Upper lobe of right lung (tissue), 1 donor: ENCODE results near the gene HAND2. TPM values are rescaled to one million over a fixed set of nuclear protein-coding genes. Genes with fewer than 3 reads are reported as not detected.

ENCODE experiments used
- ATAC-seq: fragments of 200-7000 bp; cut with Tn5 transposase; one replicate; pipeline ENCODE4 v1.9.1; 2020; ENCODE audit warnings: mild to moderate bottlenecking, moderate library complexity
- DNase-seq: peaks from one replicate; pipeline ENCODE4 v3.0.0-alpha.2; 2020
- H3K27ac ChIP-seq: fragments of 200-600 bp; one replicate; pipeline ENCODE4 v1.8.0; 2022
- H3K27me3 ChIP-seq: fragments of 200-600 bp; one replicate; pipeline ENCODE4 v1.8.0; 2022; ENCODE audit warnings: mild to moderate bottlenecking
- H3K36me3 ChIP-seq: fragments of 200-600 bp; one replicate; pipeline ENCODE4 v1.8.0; 2022
- H3K4me1 ChIP-seq: fragments of 200-600 bp; one replicate; pipeline ENCODE4 v1.8.0; 2022
- H3K4me3 ChIP-seq: fragments of 200-600 bp; one replicate; pipeline ENCODE4 v1.8.0; 2022; ENCODE audit warnings: mild to moderate bottlenecking
- H3K9me3 ChIP-seq: fragments of 200-600 bp; one replicate; pipeline ENCODE4 v1.8.0; 2022
- CTCF ChIP-seq: fragments of 200-600 bp; IDR thresholded peaks from one replicate; pipeline ENCODE4 v1.8.0; 2022; ENCODE audit warnings: antibody characterized with exemption
- intact Hi-C: fragments of 100-400 bp; cut with DNase I; formaldehyde crosslinking; loops from one replicate; pipeline ENCODE4 v1.11.0; 2022
- total RNA-seq: library from RNA; stranded (reverse); fragmentation: NEBNext Ultra II Directional; extraction: Animal tissue kit (Norgen Biotek cat#: 25700); gene quantifications from one replicate; pipeline ENCODE4 v1.2.1, GENCODE V29; 2021
- donor health status: DM: no; HTN: yes; CAD: no; lungs with severe emphysema.

The HAND2 gene
- total RNA-seq, 1 donor from 2014 or later, result not detected

- DNase-seq (no peak), ATAC-seq (no peak)
- intact Hi-C loops, result no loop called here
- Histone ChIP-seq H3K27ac (no peak overlapping the region), H3K9me3 (no peaks in the 10 kb centered on the region), H3K4me1 (peaks cover 9% of the 10 kb centered on the region), H3K36me3 (no peaks in the 10 kb centered on the region), H3K27me3 (no peaks in the 10 kb centered on the region), H3K4me3 (no peak overlapping the region)
- TF ChIP-seq CTCF, result no peak
Measured at GRCh38 chr4:173488074-173488473, 42.0 kb downstream of the HAND2 start.

DNA sequence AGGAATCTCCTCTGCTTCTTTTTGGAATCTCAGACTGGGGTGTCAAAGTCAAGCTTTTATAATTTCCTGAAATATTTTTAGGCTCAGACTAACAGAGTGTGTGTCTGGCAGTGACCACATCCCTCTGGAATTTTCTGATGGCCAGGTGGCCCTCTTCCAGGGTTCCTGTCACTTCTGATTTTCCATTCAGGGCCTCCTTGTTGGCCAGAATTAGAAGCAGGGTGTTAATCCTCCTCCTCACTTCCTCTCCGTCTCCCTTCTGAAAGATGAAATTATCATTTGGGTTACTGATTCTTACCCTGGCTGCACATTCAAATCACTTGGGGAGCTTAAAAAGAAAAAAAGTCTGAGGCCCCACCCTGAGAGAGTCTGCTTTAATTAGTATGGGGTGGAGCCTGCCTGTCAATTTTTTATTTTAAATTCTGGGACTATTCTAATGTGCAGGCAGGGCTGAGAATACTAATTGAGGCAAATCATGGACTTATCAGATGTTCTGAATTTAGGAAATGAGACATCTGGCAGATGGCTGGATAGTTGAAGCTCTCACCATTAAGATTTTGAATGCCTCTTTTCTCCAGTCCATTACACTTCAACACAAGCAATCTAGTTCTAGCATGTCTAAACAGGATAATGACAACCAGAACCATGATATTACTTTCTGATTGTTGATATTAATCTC, 43.2 kb downstream of the HAND2 start:
- no peak for DNase-seq
- Histone ChIP-seq H3K36me3 (no peaks in the 10 kb centered on the region), H3K27me3 (no peaks in the 10 kb centered on the region), H3K4me3 (no peak overlapping the region), H3K4me1 (peaks cover 9% of the 10 kb centered on the region), H3K27ac (no peak overlapping the region), H3K9me3 (no peaks in the 10 kb centered on the region)
- TF ChIP-seq CTCF, result no peak
- intact Hi-C loops, result no loop called here
- ATAC-seq, result no peak

- Histone ChIP-seq H3K27me3 (no peaks in the 10 kb centered on the region), H3K4me1 (no peaks in the 10 kb centered on the region), H3K9me3 (no peaks in the 10 kb centered on the region), H3K27ac (no peak overlapping the region), H3K36me3 (no peaks in the 10 kb centered on the region), H3K4me3 (no peak overlapping the region)
- TF ChIP-seq CTCF, result no peak
- DNase-seq, result no peak
- no peak for ATAC-seq
- intact Hi-C loops, result no loop called here
Measured at GRCh38 chr4:173485164-173485563, 44.9 kb downstream of the HAND2 start.

GRCh38 chr4:173482330-173482931, 47.6 kb downstream of the HAND2 start:
- no peak overlapping the region for H3K27ac ChIP-seq
- ATAC-seq (no peak), DNase-seq (no peak)
- TF ChIP-seq CTCF, result no peak
- H3K4me1 ChIP-seq, result no peaks in the 10 kb centered on the region
- intact Hi-C loops, result no loop called here
- no peaks in the 10 kb centered on the region for H3K9me3 ChIP-seq
- no peaks in the 10 kb centered on the region for H3K36me3 ChIP-seq
- H3K27me3 ChIP-seq, result no peaks in the 10 kb centered on the region
- H3K4me3 ChIP-seq, result no peak overlapping the region

- Histone ChIP-seq H3K27me3 (no peaks in the 10 kb centered on the region), H3K27ac (no peak overlapping the region), H3K4me1 (no peaks in the 10 kb centered on the region), H3K9me3 (no peaks in the 10 kb centered on the region), H3K4me3 (no peak overlapping the region), H3K36me3 (no peaks in the 10 kb centered on the region)
- ATAC-seq, result no peak
- DNase-seq, result no peak
- intact Hi-C loops, result no loop called here
- no peak for TF ChIP-seq CTCF
Measured at GRCh38 chr4:173478913-173479283, 51.1 kb downstream of the HAND2 start.
